ENCODE measurements around the gene PRUNE2.

- no peak for TF ChIP-seq CTCF (IDR thresholded peaks at IDR 0.05)
- no peak for TF ChIP-seq EP300 (IDR thresholded peaks at IDR 0.05; ENCODE audit: borderline replicate concordance in 1 of 2, low read depth in 1 of 2, low read length in 1 of 2)
- TF ChIP-seq TEAD4 (IDR thresholded peaks at IDR 0.05; ENCODE audit: borderline replicate concordance, insufficient read depth) = no peak
- no peak for TF ChIP-seq MAX (IDR thresholded peaks at IDR 0.05; ENCODE audit: low read depth)
- TF ChIP-seq JUND (IDR thresholded peaks at IDR 0.05) = no peak
- no peak for TF ChIP-seq POLR2AphosphoS5 (IDR thresholded peaks at IDR 0.05; ENCODE audit: low read depth, low read length)
- TF ChIP-seq ZBTB33 (IDR thresholded peaks at IDR 0.05; ENCODE audit: borderline replicate concordance, low read depth) = no peak
- TF ChIP-seq SIN3A (IDR thresholded peaks at IDR 0.05; ENCODE audit: borderline replicate concordance, low read depth, low read length) = no peak
- TF ChIP-seq TAF1 (IDR thresholded peaks at IDR 0.05; ENCODE audit: borderline replicate concordance, low read depth, low read length) = no peak
- TF ChIP-seq MXI1 (IDR thresholded peaks at IDR 0.05; ENCODE audit: low read depth, low read length) = no peak
- TF ChIP-seq USF2 (IDR thresholded peaks at IDR 0.05; ENCODE audit: borderline replicate concordance, low read depth, low read length) = no peak
- TF ChIP-seq CHD2 (IDR thresholded peaks at IDR 0.05; ENCODE audit: low read length, partially characterized antibody) = no peak
These were observed 286.7 kb downstream of the PRUNE2 start for GRCh38 chr9:76619197-76619596.
